HEK293 (cell line): Measurements from ENCODE around the gene PRICKLE3.

Source experiments
- MZF1 ChIP-seq: fragments of 450-650 bp; formaldehyde crosslinking; IDR thresholded peaks from 2 replicates; pipeline ENCODE4 v1.5.1; 2017; ENCODE audit warnings: missing biosample characterization, missing genetic modification characterization, borderline replicate concordance
- PRDM1 ChIP-seq: fragments of 450-650 bp; formaldehyde crosslinking; IDR thresholded peaks from 2 replicates; pipeline ENCODE4; 2016; ENCODE audit warnings: missing biosample characterization, missing genetic modification characterization
- YY1 ChIP-seq: fragments of 450-650 bp; formaldehyde crosslinking; IDR thresholded peaks from 2 replicates; pipeline ENCODE4 v1.5.1; 2018; ENCODE audit warnings: missing biosample characterization, missing genetic modification characterization
- YY2 ChIP-seq: fragments of 450-650 bp; formaldehyde crosslinking; IDR thresholded peaks from 2 replicates; pipeline ENCODE4 v1.5.1; 2016; ENCODE audit warnings: missing biosample characterization, missing genetic modification characterization
- ZBTB17 ChIP-seq: fragments of 450-650 bp; formaldehyde crosslinking; IDR thresholded peaks from 2 replicates; pipeline ENCODE4 v1.5.1; 2016; ENCODE audit warnings: missing biosample characterization, missing genetic modification characterization
- ZNF10 ChIP-seq: fragments of 450-650 bp; formaldehyde crosslinking; IDR thresholded peaks from 2 replicates; pipeline ENCODE4 v1.5.1; 2017; ENCODE audit warnings: missing biosample characterization, missing genetic modification characterization
- ZNF138 ChIP-seq: fragments of 450-650 bp; formaldehyde crosslinking; IDR thresholded peaks from 2 replicates; pipeline ENCODE4 v1.5.1; 2016; ENCODE audit warnings: missing biosample characterization, missing genetic modification characterization, borderline replicate concordance
- ZNF274 ChIP-seq, 2 experiments: fragments of 200-500 bp in 1 of 2; fragments of 450-650 bp in 1 of 2; sonication (Bioruptor generic) in 1 of 2; formaldehyde crosslinking in 1 of 2; IDR thresholded peaks; 2 replicates each; pipeline versions ENCODE4 v1.5.1 to v1.6.1; 2014 to 2016; ENCODE audit warnings: borderline replicate concordance in 1 of 2, inconsistent platforms in 1 of 2, low read length in 1 of 2, missing biosample characterization in 1 of 2, missing genetic modification characterization in 1 of 2
- ZNF747 ChIP-seq: fragments of 450-650 bp; formaldehyde crosslinking; IDR thresholded peaks from 2 replicates; pipeline ENCODE4 v1.5.1; 2016; ENCODE audit warnings: missing biosample characterization, missing genetic modification characterization
- TF ChIP-seq, protein P1 (sequence below): fragments of 450-650 bp; formaldehyde crosslinking; IDR thresholded peaks from 2 replicates; pipeline ENCODE4 v1.5.0; 2017; ENCODE audit warnings: missing biosample characterization, missing genetic modification characterization, borderline replicate concordance
- TF ChIP-seq, protein P2 (sequence below): fragments of 450-650 bp; formaldehyde crosslinking; IDR thresholded peaks from 2 replicates; pipeline ENCODE4 v1.5.1; 2016; ENCODE audit warnings: missing biosample characterization, missing genetic modification characterization
- TF ChIP-seq, protein P3 (sequence below): fragments of 450-650 bp; formaldehyde crosslinking; IDR thresholded peaks from 2 replicates; pipeline ENCODE4 v1.5.1; 2016; ENCODE audit warnings: missing biosample characterization, missing genetic modification characterization

DNA sequence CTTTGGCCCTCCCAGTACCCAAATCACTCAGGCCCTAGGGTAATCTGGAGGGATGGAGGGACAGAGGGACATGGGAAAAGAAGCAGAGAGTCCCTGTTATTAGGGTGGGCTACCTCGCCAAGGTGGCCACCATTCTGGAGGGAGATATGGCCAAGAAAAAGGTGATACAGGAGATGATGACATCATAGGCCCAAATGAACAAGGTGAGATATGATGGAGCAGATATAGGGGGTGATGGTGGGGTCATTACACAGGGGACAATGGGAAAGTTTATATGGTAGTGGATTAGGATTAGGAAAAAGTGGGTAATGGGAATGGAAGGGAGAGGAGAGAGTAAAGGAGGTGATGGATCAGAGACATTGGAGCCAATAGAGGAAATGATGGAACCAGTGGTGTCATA lies 26.7 kb upstream of the PRICKLE3 start:
- TF ChIP-seq, protein P1, sequence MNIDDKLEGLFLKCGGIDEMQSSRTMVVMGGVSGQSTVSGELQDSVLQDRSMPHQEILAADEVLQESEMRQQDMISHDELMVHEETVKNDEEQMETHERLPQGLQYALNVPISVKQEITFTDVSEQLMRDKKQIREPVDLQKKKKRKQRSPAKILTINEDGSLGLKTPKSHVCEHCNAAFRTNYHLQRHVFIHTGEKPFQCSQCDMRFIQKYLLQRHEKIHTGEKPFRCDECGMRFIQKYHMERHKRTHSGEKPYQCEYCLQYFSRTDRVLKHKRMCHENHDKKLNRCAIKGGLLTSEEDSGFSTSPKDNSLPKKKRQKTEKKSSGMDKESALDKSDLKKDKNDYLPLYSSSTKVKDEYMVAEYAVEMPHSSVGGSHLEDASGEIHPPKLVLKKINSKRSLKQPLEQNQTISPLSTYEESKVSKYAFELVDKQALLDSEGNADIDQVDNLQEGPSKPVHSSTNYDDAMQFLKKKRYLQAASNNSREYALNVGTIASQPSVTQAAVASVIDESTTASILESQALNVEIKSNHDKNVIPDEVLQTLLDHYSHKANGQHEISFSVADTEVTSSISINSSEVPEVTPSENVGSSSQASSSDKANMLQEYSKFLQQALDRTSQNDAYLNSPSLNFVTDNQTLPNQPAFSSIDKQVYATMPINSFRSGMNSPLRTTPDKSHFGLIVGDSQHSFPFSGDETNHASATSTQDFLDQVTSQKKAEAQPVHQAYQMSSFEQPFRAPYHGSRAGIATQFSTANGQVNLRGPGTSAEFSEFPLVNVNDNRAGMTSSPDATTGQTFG (tag by site-specific recombination) = no peak
- TF ChIP-seq, protein P2, sequence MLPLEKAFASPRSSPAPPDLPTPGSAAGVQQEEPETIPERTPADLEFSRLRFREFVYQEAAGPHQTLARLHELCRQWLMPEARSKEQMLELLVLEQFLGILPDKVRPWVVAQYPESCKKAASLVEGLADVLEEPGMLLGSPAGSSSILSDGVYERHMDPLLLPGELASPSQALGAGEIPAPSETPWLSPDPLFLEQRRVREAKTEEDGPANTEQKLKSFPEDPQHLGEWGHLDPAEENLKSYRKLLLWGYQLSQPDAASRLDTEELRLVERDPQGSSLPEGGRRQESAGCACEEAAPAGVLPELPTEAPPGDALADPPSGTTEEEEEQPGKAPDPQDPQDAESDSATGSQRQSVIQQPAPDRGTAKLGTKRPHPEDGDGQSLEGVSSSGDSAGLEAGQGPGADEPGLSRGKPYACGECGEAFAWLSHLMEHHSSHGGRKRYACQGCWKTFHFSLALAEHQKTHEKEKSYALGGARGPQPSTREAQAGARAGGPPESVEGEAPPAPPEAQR (tag by site-specific recombination) = no peak
- TF ChIP-seq YY1 (no peak), MZF1 (tag by site-specific recombination) (no peak), ZNF274 (IDR thresholded peaks at IDR 0.05; ENCODE audit: low read length) (no peak), ZNF274 (tag by site-specific recombination; IDR thresholded peaks at IDR 0.05; ENCODE audit: borderline replicate concordance) (no peak), PRDM1 (no peak), ZBTB17 (no peak), ZNF10 (tag by site-specific recombination) (no peak), YY2 (tag by site-specific recombination) (no peak), ZNF747 (tag by site-specific recombination) (no peak), ZNF138 (tag by site-specific recombination) (no peak)
- TF ChIP-seq, protein P3, sequence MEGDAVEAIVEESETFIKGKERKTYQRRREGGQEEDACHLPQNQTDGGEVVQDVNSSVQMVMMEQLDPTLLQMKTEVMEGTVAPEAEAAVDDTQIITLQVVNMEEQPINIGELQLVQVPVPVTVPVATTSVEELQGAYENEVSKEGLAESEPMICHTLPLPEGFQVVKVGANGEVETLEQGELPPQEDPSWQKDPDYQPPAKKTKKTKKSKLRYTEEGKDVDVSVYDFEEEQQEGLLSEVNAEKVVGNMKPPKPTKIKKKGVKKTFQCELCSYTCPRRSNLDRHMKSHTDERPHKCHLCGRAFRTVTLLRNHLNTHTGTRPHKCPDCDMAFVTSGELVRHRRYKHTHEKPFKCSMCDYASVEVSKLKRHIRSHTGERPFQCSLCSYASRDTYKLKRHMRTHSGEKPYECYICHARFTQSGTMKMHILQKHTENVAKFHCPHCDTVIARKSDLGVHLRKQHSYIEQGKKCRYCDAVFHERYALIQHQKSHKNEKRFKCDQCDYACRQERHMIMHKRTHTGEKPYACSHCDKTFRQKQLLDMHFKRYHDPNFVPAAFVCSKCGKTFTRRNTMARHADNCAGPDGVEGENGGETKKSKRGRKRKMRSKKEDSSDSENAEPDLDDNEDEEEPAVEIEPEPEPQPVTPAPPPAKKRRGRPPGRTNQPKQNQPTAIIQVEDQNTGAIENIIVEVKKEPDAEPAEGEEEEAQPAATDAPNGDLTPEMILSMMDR (tag by site-specific recombination) = no peak
